AG10803 (cell line): Measurements from ENCODE around the gene EPYC.

ENCODE experiments used
- DNase-seq: peaks from one replicate; pipeline ENCODE4 v3.0.0; 2010; ENCODE audit warnings: low read depth
- H3K4me3 ChIP-seq: 2 replicates; pipeline ENCODE4 v1.5.1; 2011; ENCODE audit warnings: mild to moderate bottlenecking, low read length, control low read depth
- CTCF ChIP-seq: conservative IDR thresholded peaks from 2 replicates; pipeline ENCODE4 v1.5.1; 2011; ENCODE audit warnings: mild to moderate bottlenecking, low read length, control low read depth, inconsistent platforms

EPYC gene

GRCh38 chr12:90936230-90937005, 68.4 kb downstream of the EPYC start:
- DNase-seq, result no peak
- no peak for TF ChIP-seq CTCF

GRCh38 chr12:90925562-90925961, 79.2 kb downstream of the EPYC start:
- DNase-seq, result no peak
- no peak for TF ChIP-seq CTCF
- H3K4me3 ChIP-seq, result no peak overlapping the region

More at GRCh38 chr12:90936230-90937005, 68.4 kb downstream of the EPYC start:
- H3K4me3 ChIP-seq, result no peak overlapping the region

GRCh38 chr12:90924406-90924805, 80.4 kb downstream of the EPYC start:
- H3K4me3 ChIP-seq, result no peak overlapping the region
- no peak for DNase-seq
- TF ChIP-seq CTCF, result no peak

GRCh38 chr12:90922145-90922627, 82.6 kb downstream of the EPYC start:
- peak; percentile 46 for DNase-seq
- no peak overlapping the region for H3K4me3 ChIP-seq

GRCh38 chr12:90921536-90921935, 83.2 kb downstream of the EPYC start:
- DNase-seq, result no peak
- no peak for TF ChIP-seq CTCF
- no peak overlapping the region for H3K4me3 ChIP-seq

More at GRCh38 chr12:90922145-90922627, 82.6 kb downstream of the EPYC start:
- no peak for TF ChIP-seq CTCF

- no peak for TF ChIP-seq CTCF
- no peak overlapping the region for H3K4me3 ChIP-seq
- DNase-seq, result no peak
These were observed 84.5 kb downstream of the EPYC start for GRCh38 chr12:90920222-90920621.

GRCh38 chr12:90917431-90917830, 87.3 kb downstream of the EPYC start:
- no peak for TF ChIP-seq CTCF
- no peak for DNase-seq

More at GRCh38 chr12:90917431-90917830, 87.3 kb downstream of the EPYC start:
- H3K4me3 ChIP-seq, result no peak overlapping the region
